SK-N-SH treated with all-trans-retinoic acid at 6 μM for 48 hours (cell line): Measurements from ENCODE around the gene PTPRD.

ENCODE experiments used
- ATAC-seq: fragments of 200-7000 bp; cut with Tn5 transposase; 3 replicates; pipeline ENCODE4 v1.9.1; 2020; ENCODE audit warnings: mild to moderate bottlenecking, moderate library complexity
- BACH2 ChIP-seq: fragments of 250-450 bp; sonication (Bioruptor Pico); IDR thresholded peaks from 2 replicates; pipeline ENCODE4 v1.9.0; 2021; ENCODE audit warnings: mild to moderate bottlenecking, borderline replicate concordance
- ESRRG ChIP-seq: fragments of 250-450 bp; sonication (Bioruptor Pico); IDR thresholded peaks from 2 replicates; pipeline ENCODE4 v1.6.1; 2021; ENCODE audit warnings: mild to moderate bottlenecking
- GLIS3 ChIP-seq: fragments of 250-450 bp; sonication (Bioruptor Pico); IDR thresholded peaks from 2 replicates; pipeline ENCODE4 v1.5.0; 2020; ENCODE audit warnings: mild to moderate bottlenecking, moderate library complexity
- ISL1 ChIP-seq: fragments of 250-450 bp; sonication (Bioruptor Pico); IDR thresholded peaks from 2 replicates; pipeline ENCODE4 v2.1.2; 2022; ENCODE audit warnings: mild to moderate bottlenecking, moderate library complexity
- OSR1 ChIP-seq: fragments of 250-450 bp; sonication (Bioruptor Pico); IDR thresholded peaks from 2 replicates; pipeline ENCODE4 v1.8.0; 2022; ENCODE audit warnings: moderate library complexity, mild to moderate bottlenecking, inconsistent platforms
- PATZ1 ChIP-seq: fragments of 250-450 bp; sonication (Bioruptor Pico); IDR thresholded peaks from 2 replicates; pipeline ENCODE4 v1.8.0; 2020; ENCODE audit warnings: mild to moderate bottlenecking, moderate library complexity, borderline replicate concordance
- PPARA ChIP-seq: fragments of 250-450 bp; sonication (Bioruptor Pico); IDR thresholded peaks from 2 replicates; pipeline ENCODE4 v1.5.0; 2020; ENCODE audit warnings: mild to moderate bottlenecking, borderline replicate concordance
- RARB ChIP-seq: fragments of 250-450 bp; sonication (Bioruptor Pico); IDR thresholded peaks from 2 replicates; pipeline ENCODE4 v1.8.0; 2021; ENCODE audit warnings: mild to moderate bottlenecking, moderate library complexity
- SNAI2 ChIP-seq: fragments of 250-450 bp; sonication (Bioruptor Pico); IDR thresholded peaks from 2 replicates; pipeline ENCODE4 v1.5.0; 2020; ENCODE audit warnings: mild to moderate bottlenecking, moderate library complexity
- TOX ChIP-seq: fragments of 250-450 bp; sonication (Bioruptor Pico); IDR thresholded peaks from 2 replicates; pipeline ENCODE4 v1.8.0; 2021; ENCODE audit warnings: mild to moderate bottlenecking, moderate library complexity, borderline replicate concordance
- TSHZ2 ChIP-seq: fragments of 250-450 bp; sonication (Bioruptor Pico); IDR thresholded peaks from 2 replicates; pipeline ENCODE4 v1.5.0; 2020; ENCODE audit warnings: mild to moderate bottlenecking, moderate library complexity
- ZC3H10 ChIP-seq: fragments of 250-450 bp; sonication (Bioruptor Pico); IDR thresholded peaks from 2 replicates; pipeline ENCODE4 v1.5.1; 2021; ENCODE audit warnings: mild to moderate bottlenecking, moderate library complexity
- ZFP3 ChIP-seq: fragments of 250-450 bp; sonication (Bioruptor Pico); IDR thresholded peaks from 2 replicates; pipeline ENCODE4 v1.5.0; 2020; ENCODE audit warnings: mild to moderate bottlenecking, moderate library complexity
- ZFP30 ChIP-seq: fragments of 450-650 bp; formaldehyde crosslinking; IDR thresholded peaks from 2 replicates; pipeline ENCODE4 v1.5.0; 2022; ENCODE audit warnings: mild to moderate bottlenecking, moderate library complexity
- ZNF565 ChIP-seq: fragments of 450-650 bp; formaldehyde crosslinking; conservative IDR thresholded peaks from 2 replicates; pipeline ENCODE4 v1.5.0; 2020; ENCODE audit warnings: low read depth, mild to moderate bottlenecking, moderate library complexity
- ZNF70 ChIP-seq: fragments of 450-650 bp; formaldehyde crosslinking; IDR thresholded peaks from 2 replicates; pipeline ENCODE4 v1.5.0; 2020; ENCODE audit warnings: mild to moderate bottlenecking, moderate library complexity
- ZNF8 ChIP-seq: fragments of 450-650 bp; formaldehyde crosslinking; IDR thresholded peaks from 2 replicates; pipeline ENCODE4 v1.5.0; 2020; ENCODE audit warnings: mild to moderate bottlenecking, moderate library complexity
- TF ChIP-seq, protein P1 (sequence below): fragments of 250-450 bp; sonication (Bioruptor Pico); IDR thresholded peaks from 2 replicates; pipeline ENCODE4 v1.8.0; 2021; ENCODE audit warnings: low read depth, mild to moderate bottlenecking, moderate library complexity, borderline replicate concordance
- TF ChIP-seq, protein P2 (sequence below): fragments of 250-450 bp; sonication (Bioruptor Pico); IDR thresholded peaks from 2 replicates; pipeline ENCODE4 v1.5.1; 2020; ENCODE audit warnings: low read depth, mild to moderate bottlenecking, moderate library complexity
- TF ChIP-seq, protein P3 (sequence below): fragments of 250-450 bp; sonication (Bioruptor Pico); IDR thresholded peaks from 2 replicates; pipeline ENCODE4 v1.5.1; 2021; ENCODE audit warnings: mild to moderate bottlenecking, moderate library complexity

Gene PTPRD

GRCh38 chr9:10436756-10437155, 176.0 kb downstream of the PTPRD start:
- ATAC-seq: no peak
- TF ChIP-seq GLIS3 (CRISPR knock-in tag) (no peak), SNAI2 (no peak)

DNA sequence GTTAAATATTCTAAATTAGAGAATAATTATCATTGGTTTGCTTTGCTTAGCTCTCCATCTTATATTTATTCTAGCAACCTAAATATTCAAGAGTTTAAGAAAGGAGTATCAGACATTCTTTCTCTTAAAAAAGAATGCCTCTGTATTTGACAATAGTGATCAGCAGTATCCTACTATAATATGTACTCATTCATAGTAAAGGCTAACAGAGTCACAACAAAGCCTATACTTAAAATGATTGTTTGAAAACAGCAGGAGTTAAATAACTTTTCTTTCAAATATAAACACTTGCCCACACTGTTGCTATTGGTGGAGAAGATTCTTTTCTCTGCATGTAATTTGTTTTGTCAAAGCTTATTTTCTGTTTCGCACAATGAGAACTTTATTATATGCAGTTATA, 178.4 kb downstream of the PTPRD start:
- no peak for TF ChIP-seq SNAI2
- no peak for TF ChIP-seq PATZ1
- TF ChIP-seq ESRRG: no peak
- TF ChIP-seq ZC3H10 (CRISPR knock-in tag): no peak
- TF ChIP-seq TOX (CRISPR knock-in tag): no peak
- no peak for TF ChIP-seq TSHZ2 (CRISPR knock-in tag)
- TF ChIP-seq GLIS3 (CRISPR knock-in tag): no peak
- TF ChIP-seq, protein P1, sequence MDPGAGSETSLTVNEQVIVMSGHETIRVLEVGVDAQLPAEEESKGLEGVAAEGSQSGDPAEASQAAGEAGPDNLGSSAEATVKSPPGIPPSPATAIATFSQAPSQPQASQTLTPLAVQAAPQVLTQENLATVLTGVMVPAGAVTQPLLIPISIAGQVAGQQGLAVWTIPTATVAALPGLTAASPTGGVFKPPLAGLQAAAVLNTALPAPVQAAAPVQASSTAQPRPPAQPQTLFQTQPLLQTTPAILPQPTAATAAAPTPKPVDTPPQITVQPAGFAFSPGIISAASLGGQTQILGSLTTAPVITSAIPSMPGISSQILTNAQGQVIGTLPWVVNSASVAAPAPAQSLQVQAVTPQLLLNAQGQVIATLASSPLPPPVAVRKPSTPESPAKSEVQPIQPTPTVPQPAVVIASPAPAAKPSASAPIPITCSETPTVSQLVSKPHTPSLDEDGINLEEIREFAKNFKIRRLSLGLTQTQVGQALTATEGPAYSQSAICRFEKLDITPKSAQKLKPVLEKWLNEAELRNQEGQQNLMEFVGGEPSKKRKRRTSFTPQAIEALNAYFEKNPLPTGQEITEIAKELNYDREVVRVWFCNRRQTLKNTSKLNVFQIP (CRISPR knock-in tag): no peak
- TF ChIP-seq ZFP3 (CRISPR knock-in tag): no peak
- TF ChIP-seq ZFP30 (CRISPR knock-in tag): no peak
- TF ChIP-seq ISL1 (CRISPR knock-in tag): no peak
- TF ChIP-seq OSR1 (CRISPR knock-in tag): no peak
- TF ChIP-seq, protein P2, sequence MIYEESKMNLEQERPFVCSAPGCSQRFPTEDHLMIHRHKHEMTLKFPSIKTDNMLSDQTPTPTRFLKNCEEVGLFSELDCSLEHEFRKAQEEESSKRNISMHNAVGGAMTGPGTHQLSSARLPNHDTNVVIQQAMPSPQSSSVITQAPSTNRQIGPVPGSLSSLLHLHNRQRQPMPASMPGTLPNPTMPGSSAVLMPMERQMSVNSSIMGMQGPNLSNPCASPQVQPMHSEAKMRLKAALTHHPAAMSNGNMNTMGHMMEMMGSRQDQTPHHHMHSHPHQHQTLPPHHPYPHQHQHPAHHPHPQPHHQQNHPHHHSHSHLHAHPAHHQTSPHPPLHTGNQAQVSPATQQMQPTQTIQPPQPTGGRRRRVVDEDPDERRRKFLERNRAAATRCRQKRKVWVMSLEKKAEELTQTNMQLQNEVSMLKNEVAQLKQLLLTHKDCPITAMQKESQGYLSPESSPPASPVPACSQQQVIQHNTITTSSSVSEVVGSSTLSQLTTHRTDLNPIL: no peak
- no peak for TF ChIP-seq ZNF8 (CRISPR knock-in tag)
- no peak for TF ChIP-seq BACH2
- no peak for TF ChIP-seq PPARA (CRISPR knock-in tag)
- TF ChIP-seq, protein P3, sequence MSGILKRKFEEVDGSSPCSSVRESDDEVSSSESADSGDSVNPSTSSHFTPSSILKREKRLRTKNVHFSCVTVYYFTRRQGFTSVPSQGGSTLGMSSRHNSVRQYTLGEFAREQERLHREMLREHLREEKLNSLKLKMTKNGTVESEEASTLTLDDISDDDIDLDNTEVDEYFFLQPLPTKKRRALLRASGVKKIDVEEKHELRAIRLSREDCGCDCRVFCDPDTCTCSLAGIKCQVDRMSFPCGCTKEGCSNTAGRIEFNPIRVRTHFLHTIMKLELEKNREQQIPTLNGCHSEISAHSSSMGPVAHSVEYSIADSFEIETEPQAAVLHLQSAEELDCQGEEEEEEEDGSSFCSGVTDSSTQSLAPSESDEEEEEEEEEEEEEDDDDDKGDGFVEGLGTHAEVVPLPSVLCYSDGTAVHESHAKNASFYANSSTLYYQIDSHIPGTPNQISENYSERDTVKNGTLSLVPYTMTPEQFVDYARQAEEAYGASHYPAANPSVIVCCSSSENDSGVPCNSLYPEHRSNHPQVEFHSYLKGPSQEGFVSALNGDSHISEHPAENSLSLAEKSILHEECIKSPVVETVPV (CRISPR knock-in tag): no peak
- TF ChIP-seq RARB: no peak
- no peak for ATAC-seq

GRCh38 chr9:10411272-10411671, 201.5 kb downstream of the PTPRD start:
- TF ChIP-seq GLIS3 (CRISPR knock-in tag): no peak
- TF ChIP-seq ZNF70 (CRISPR knock-in tag): no peak
- no peak for TF ChIP-seq ESRRG
- TF ChIP-seq ZC3H10 (CRISPR knock-in tag): no peak
- TF ChIP-seq TOX (CRISPR knock-in tag): no peak
- TF ChIP-seq ZNF565 (CRISPR knock-in tag): no peak
- TF ChIP-seq ZNF8 (CRISPR knock-in tag): no peak
- no peak for TF ChIP-seq ZFP30 (CRISPR knock-in tag)
- no peak for TF ChIP-seq PATZ1
- TF ChIP-seq TSHZ2 (CRISPR knock-in tag): no peak
- TF ChIP-seq, protein P2: no peak
- TF ChIP-seq, protein P1 (CRISPR knock-in tag): no peak
- TF ChIP-seq PPARA (CRISPR knock-in tag): no peak
- ATAC-seq: no peak
